D721Med (cell line): Measurements from ENCODE around the gene MIAT.

Experiments used
- DNase-seq: peaks from one replicate; pipeline ENCODE4 v3.0.0; 2011; ENCODE audit warnings: low spot score; ENCODE audit not compliant: insufficient read length
- FAIRE-seq: peaks from 2 replicates; lab custom pipeline; 2011; peaks lifted over from hg19 to GRCh38; lab: Jason Lieb, UNC
- CTCF ChIP-seq: IDR thresholded peaks from 2 replicates; pipeline ENCODE4 v1.5.1; 2012; ENCODE audit warnings: mild to moderate bottlenecking, control low read depth; ENCODE audit not compliant: insufficient read depth; ENCODE audit errors: missing control alignments

Gene MIAT

GRCh38 chr22:26725012-26725676 lies 67.8 kb downstream of the MIAT start:
- FAIRE-seq: no peak
- no peak for TF ChIP-seq CTCF
- DNase-seq: no peak
